Glomerular visceral epithelial cell (primary cell): ENCODE measurements around the gene PLA2G6.

Experiments used
- DNase-seq: peaks from one replicate; pipeline ENCODE4 v3.0.0-alpha.2; 2016; ENCODE audit errors: extremely low spot score

Gene PLA2G6

DNA sequence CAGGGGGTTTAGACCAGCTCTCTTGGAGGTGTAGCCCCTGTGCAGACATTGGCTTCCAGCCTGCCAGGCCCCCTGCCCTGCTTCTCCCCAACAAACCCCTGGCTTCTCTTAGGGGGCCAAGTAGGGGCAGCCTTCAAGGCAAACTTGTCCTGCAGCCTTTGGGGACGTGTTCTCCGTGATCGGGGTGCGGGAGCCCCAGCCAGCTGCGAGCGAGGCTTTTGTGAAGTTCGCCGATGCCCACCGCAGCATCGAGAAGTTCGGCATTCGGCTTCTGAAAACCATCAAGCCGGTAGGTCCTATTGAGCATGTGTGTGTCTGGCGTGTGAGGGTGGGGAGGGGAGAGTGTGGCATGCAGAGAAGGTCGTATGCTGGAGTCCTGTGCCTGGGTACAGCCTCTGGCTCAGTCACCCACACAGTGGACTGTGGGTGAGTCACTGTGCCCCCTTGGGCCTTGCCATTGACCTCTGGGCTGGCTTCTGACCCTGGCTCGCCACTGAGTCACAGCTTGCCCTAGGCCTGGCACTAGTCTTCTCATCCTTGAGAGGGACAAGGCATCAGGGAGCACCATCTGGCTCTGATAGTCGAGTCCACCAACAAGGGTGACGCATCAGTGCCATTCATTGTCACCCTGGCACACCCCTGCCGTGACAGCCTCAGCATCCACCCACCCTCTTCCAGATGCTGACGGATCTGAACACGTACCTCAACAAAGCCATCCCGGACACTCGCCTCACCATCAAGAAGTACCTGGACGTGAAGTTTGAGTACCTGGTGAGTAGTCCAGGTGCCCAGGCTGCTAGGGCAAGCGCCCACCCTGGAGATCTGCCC, 109.1 kb downstream of the PLA2G6 start:
- DNase-seq, result no peak

DNA sequence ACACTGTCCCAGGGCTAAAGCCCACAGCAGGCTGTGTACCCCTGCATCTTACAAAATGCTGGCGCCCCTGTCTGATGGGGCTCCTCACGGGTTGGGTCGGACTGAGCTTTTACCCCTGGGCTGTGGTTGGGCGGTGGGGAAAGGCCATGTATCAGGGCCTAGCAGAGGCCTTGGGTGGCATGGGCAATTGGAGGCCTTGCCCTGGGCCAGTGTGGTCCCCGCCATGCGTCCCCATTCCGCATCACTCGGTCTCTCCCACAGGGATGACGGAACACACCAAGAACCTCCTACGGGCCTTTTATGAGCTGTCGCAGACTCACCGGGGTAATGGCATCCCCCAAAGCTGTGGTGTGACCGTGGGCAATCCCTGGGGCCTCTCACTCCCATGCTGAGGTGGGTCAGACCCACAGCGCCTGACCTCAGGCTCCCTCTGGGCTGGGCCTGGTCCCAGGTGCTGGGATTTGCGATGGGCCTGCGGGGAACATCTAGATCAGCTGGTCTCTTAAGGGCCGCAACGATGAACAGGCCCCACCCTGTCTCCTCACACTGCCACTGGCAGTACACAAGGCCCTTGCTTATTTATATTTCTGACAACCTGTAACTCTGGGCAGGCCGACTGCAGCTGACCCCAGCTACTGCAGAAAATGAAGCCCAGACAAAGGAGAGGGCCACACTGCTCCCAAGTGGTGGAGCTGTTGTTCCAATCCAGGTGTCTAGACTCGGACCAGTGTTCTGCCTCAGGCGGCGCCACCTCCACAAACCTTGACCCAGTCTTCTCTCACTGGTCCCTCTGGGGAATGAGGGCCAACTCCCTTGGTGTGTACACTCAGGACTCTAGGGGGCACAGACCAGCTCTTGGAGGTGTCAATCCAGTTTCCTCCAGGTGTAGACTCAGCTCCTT, 110.0 kb downstream of the PLA2G6 start:
- DNase-seq, result no peak

DNA sequence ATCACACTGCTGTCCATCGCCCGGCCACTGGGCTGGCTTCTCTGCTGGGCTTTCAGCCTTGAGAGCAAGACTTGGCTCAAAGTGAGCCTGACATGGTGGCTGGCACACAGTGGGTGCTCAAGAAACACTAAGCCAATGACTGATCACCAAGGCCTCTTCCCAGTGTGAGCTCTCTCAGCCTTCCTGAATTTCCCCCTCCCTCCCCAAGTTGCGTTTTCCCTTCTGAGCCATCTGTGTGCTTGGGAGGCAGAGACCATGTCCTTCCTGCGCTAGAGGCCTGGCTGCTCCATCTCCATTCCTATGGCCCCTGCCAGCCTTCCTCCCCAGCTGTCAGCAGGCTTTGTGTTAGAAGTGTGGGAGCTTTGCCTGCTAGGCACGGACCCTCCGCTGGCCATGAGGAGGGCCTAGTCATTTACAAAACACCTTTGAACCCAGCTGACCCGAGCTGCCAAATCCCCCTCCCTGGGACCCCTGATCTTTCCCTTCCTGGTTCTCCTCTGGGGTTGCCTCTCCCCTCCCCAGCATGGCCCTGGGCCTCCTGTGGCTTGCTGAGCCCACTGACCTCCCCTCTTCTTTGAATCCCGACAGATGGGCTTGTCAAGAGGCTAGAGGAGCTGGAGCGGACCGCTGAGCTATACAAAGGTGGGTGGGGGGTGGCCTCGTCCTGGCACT, 111.2 kb downstream of the PLA2G6 start:
- DNase-seq, result no peak

DNA sequence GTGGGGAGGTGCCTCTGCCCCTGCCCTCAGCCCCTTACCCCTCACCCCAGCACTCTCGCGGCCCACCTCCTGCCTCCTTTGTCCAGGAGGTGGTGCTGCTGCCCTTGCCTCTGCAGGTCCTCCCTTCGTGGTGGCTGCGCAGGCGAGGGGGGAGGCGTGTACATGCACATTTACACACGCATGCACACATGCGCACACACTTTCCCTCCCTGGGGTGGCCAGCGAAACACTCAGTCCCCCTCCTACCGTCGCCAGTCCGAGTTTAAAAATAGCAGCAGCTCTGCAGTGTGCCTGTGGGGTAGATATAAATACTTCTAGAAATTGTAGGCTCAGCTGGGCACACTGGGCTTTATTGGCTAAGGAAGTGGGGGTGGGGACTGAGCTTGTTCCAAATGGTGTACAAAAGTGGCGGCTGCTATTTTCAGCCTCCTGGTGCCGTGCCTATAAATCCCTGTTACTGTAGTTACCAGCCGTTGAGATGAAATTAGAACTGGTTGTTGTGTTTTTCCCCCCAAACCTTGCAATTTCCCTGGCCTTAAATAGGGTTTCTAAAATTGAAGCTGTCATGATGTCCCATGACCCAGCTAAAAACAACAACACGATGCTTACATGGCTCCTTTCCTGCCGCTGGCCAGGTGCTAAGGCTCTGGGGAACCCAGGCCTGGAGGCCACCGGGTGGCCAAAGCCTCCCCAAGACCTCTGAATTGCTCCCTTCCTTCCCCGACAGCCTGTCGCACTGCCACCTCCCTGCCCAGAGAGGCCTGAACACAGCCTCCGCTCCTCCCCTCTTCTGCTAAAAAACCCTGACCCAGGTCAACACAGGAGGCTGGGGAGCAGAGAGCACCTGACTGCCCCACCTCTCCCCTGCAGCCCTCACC, 112.0 kb downstream of the PLA2G6 start:
- DNase-seq, result no peak

DNA sequence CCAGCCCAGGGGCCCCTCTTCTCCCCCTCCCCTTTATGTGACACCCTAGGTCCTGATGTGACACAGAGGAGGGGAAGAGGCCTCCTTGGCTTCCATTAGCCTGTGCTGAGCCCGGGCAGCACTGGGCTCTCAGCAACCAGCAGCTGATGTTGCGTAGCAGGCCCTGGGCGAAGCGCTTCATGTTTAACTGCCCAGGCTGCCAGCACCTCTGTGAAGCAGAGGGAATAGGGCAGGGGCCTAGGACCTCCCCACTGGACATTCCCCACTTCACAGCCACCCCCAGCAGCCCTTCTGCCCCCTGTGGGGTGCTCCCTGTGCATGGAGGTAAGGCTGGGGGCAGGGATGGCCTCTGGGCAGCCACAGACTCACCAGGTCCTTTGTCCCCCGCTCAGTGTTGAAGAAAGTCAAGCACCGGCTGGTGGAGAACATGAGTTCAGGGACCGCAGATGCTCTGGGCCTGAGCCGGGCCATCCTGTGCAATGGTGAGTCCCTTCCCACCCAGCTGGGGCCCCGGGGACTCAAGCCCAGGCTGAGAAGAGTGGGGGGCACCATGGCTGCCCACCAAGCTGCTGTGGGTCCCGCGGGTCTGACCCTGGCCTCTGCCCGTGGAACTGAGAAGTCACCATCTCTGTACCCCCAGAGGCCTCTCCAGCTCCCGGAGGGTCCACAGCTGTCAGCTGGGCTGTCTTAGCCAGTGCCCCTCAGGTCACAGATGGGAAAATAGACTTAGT, 112.8 kb downstream of the PLA2G6 start:
- no peak for DNase-seq

DNA sequence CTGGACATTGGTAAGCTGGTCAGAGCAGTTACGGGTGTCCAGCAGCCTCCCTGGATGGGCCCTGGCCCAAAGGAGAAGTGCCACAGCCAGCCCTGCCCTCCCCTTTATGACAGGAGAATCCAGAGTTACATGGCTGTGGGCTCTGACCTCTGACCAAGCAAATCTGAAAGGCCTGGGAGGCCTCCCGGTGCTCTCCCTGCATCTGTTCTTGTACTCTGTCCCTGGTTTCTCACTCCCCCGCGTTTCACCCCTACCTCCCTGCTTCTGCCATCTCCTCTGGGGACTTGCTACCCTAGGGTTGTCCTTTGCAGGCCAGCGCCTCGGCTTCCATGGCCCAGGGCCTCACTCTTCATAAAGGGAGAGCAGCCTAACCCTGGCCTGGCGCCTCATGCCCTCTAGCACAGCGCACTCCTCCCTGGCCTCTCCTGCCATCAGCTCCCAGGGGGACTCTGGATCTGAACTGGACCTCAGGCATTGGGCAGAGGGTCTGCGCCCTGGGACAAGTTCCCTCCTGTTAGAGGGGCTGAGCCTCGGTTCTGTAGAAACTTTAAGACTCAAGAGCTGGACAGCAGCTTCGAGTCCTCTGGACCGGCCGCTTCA, 113.8 kb downstream of the PLA2G6 start:
- no peak for DNase-seq

DNA sequence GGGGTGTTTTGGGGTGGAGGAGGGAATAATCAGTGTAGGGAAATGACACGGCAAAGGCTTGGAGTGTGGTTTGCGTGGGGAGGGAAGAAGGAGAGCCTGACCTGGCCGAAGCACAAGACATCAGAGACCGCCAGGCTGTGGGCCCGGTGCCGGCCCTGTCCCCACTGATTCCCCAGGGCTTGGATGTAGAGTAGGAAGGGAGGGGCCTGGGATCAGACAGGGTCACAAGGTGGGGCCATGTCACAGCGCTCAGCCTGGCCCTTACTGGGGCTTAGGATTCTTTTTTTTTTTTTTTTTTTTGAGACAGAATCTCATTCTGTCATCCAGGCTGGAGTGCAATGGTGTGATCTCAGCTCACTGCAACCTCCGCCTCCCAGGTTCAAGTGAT, 114.6 kb downstream of the PLA2G6 start:
- DNase-seq, result no peak

DNA sequence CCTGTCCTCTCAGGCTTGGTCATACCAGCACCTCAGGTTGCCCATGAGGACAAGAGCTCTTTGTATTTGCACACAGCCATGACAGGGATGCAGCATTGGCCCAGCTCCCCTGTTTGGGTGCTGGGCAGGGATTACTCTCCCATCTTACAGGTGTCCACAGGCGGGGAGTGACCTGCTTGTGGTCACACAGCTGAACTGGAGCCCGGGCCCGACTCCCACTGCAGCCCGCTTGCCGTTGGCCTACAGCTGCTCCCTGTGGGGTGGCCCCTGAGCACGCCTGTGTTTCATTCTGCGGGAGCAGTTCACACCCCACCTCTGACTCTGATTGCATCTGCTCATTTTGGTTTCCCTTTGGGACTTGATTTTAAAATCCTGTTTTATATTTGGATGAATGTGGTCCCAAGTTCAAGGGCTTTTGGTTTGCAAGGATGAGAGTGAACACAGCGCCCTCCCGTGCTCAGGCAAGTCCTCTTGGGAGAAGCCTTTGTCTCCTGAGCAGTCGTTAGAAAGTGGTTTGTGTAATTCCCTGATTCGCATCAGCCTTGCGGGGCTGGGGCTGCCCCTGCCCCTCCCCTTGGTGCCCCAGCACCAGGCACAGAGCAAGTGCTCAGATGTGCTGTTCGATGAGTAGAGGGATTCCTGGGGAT, 115.1 kb downstream of the PLA2G6 start:
- DNase-seq, result no peak

DNA sequence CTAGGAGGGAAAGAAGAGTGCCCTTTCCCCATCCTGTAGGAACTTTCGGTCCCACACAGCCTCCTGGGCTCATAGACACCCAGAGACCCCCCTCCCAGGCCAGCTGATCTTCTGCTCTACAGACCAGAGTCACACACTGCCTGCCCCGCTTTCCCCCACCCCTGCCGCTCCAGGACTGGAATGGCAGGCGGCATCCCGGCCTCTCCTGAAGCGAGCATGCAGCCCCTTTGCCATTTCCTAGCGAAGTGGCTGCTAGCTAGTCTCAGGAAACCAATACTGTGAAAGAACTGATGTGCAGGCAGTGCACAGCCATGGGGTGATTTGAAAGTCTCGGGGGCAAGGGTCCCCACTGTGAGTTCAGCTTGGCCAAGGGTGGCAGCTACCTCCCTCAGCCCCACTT, 116.1 kb downstream of the PLA2G6 start:
- no peak for DNase-seq

DNA sequence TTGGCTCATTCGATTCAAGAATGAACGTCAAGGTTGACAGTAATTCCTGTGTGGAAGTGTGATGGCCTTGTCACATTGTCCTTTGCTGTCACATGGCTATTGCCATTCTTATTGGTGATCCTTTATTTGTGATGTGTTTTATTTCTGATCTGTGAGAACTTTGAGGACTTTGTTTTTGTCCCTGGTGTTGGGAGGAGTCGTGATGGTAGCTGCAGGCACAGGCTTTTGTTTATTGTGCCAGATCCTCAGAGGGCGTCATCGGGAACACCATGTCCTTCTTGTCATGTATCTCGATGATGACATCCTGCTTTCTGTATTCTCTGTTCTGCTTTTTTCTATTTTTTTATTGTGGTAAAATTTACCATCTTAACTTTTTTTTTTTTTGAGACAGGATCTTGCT, 118.8 kb downstream of the PLA2G6 start:
- DNase-seq, result no peak
